Activated CD8-positive, alpha-beta T cell treated with anti-CD3 and anti-CD28 coated beads for 36 hours (primary cell): ENCODE data around the gene LACC1. TPM values are rescaled to one million over a fixed set of nuclear protein-coding genes. Genes with fewer than 3 reads are reported as not detected.

Experiments
- ATAC-seq: fragments of 200-7000 bp; cut with Tn5 transposase; one replicate; pipeline ENCODE4 v1.10.0; 2021; ENCODE audit warnings: mild to moderate bottlenecking, moderate library complexity
- CTCF ChIA-PET: fragments of 350-600 bp; sonication (Branson Sonifier 250); formaldehyde crosslinking; loops from one replicate; lab custom pipeline; 2021; ENCODE audit warnings: antibody characterized with exemption; lab: Charles Lee
- POLR2A ChIA-PET: fragments of 350-600 bp; sonication (Branson Sonifier 250); formaldehyde crosslinking; loops from one replicate; lab custom pipeline; 2021; ENCODE audit warnings: antibody characterized with exemption; lab: Charles Lee
- DNase-seq: peaks from one replicate; pipeline ENCODE4 v3.0.0-alpha.2; 2020
- H3K27ac Mint-ChIP-seq: one replicate; pipeline ENCODE4 v1.8.0; 2021; ENCODE audit warnings: mild to moderate bottlenecking, mixed read lengths
- H3K27me3 Mint-ChIP-seq: one replicate; pipeline ENCODE4 v1.8.0; 2021; ENCODE audit warnings: mixed read lengths
- H3K36me3 Mint-ChIP-seq: one replicate; pipeline ENCODE4 v1.8.0; 2021; ENCODE audit warnings: low read depth, mixed read lengths
- H3K4me1 Mint-ChIP-seq: one replicate; pipeline ENCODE4 v1.8.0; 2021; ENCODE audit warnings: low read depth, mixed read lengths
- H3K4me3 Mint-ChIP-seq: one replicate; pipeline ENCODE4 v1.8.0; 2021; ENCODE audit warnings: mild to moderate bottlenecking, moderate library complexity, mixed read lengths
- H3K9me3 Mint-ChIP-seq: one replicate; pipeline ENCODE4 v1.8.0; 2021; ENCODE audit warnings: mixed read lengths
- CTCF ChIP-seq: fragments of 200-600 bp; IDR thresholded peaks from one replicate; pipeline ENCODE4 v1.8.0; 2022; ENCODE audit warnings: antibody characterized with exemption, mild to moderate bottlenecking
- intact Hi-C: fragments of 100-400 bp; cut with micrococcal nuclease; formaldehyde crosslinking; loops from one replicate; pipeline ENCODE4 v1.10.0; 2022
- total RNA-seq, 2 experiments: library from RNA; stranded (reverse); gene quantifications; one replicate each; pipeline ENCODE4 v1.2.3, GENCODE V29; 2021

LACC1 gene
- total RNA-seq, 2 experiments from 2014 or later = 1.2 TPM

- ATAC-seq (no peak), DNase-seq (no peak)
- ChIA-PET CTCF (interaction anchor here (0.6 to 11.0 kb wide), 5 partner anchors 8 to 558 kb away, joined by 3 to 149 read pairs (median 3); no protein-coding TSS in a partner anchor), POLR2A (no interaction called here)
- Mint-ChIP-seq H3K4me1 (peaks cover 6% of the 10 kb centered on the region), H3K4me3 (no peak overlapping the region), H3K27ac (no peak overlapping the region), H3K9me3 (no peaks in the 10 kb centered on the region), H3K27me3 (peaks cover 15% of the 10 kb centered on the region), H3K36me3 (no peaks in the 10 kb centered on the region)
- intact Hi-C loops = no loop called here
- TF ChIP-seq CTCF = no peak
Measured at GRCh38 chr13:43911278-43911677, 31.6 kb downstream of the LACC1 start.

DNA sequence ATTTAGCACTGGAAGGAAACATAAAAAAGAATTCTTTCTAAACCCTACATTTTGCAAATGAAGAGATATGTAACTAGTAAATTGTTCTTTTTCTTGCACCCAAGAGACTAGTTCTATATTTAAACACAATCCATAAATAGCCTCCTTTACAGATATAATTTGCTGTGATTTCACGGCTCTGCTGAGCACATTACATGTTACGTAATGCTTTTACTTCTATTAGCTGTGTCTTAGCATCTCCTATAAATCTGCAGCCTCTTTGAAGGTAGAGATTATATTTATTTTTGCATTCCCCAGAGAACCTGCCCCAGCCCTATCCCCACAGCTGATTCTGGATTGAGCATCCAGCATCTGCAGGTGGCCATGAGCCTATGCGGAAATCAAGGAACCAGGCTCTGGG lies 32.2 kb downstream of the LACC1 start:
- no peak for DNase-seq
- intact Hi-C loops = no loop called here
- ATAC-seq = no peak
- Mint-ChIP-seq H3K27ac (no peak overlapping the region), H3K9me3 (no peaks in the 10 kb centered on the region), H3K36me3 (no peaks in the 10 kb centered on the region), H3K4me1 (peaks cover 6% of the 10 kb centered on the region), H3K4me3 (no peak overlapping the region), H3K27me3 (peaks cover 11% of the 10 kb centered on the region)
- TF ChIP-seq CTCF = no peak
- CTCF ChIA-PET = interaction anchor here (1.0 to 11.0 kb wide), 4 partner anchors 8 to 558 kb away, joined by 3 to 149 read pairs (median 4); no protein-coding TSS in a partner anchor
- POLR2A ChIA-PET = no interaction called here

GRCh38 chr13:43915451-43915850 lies 35.7 kb downstream of the LACC1 start:
- peaks cover 8% of the 10 kb centered on the region for H3K27me3 Mint-ChIP-seq
- CTCF ChIA-PET = interaction anchor here (0.5 to 1.5 kb wide), 2 partner anchors 10 to 460 kb away, joined by 3 to 9 read pairs; no protein-coding TSS in a partner anchor
- TF ChIP-seq CTCF = no peak
- POLR2A ChIA-PET = no interaction called here
- no peak for ATAC-seq
- H3K4me1 Mint-ChIP-seq = no peaks in the 10 kb centered on the region
- H3K27ac Mint-ChIP-seq = no peak overlapping the region
- H3K9me3 Mint-ChIP-seq = no peaks in the 10 kb centered on the region
- H3K36me3 Mint-ChIP-seq = no peaks in the 10 kb centered on the region
- DNase-seq = no peak
- no peak overlapping the region for H3K4me3 Mint-ChIP-seq
- intact Hi-C loops = no loop called here

GRCh38 chr13:43916828-43917227 lies 37.1 kb downstream of the LACC1 start:
- Mint-ChIP-seq H3K36me3 (no peaks in the 10 kb centered on the region), H3K27me3 (peaks cover 11% of the 10 kb centered on the region), H3K4me1 (no peaks in the 10 kb centered on the region), H3K27ac (no peak overlapping the region), H3K9me3 (no peaks in the 10 kb centered on the region), H3K4me3 (no peak overlapping the region)
- TF ChIP-seq CTCF = no peak
- ChIA-PET POLR2A (no interaction called here), CTCF (interaction anchor here (0.9 kb wide), 1 partner anchor 9 kb away, joined by 3 read pairs; no protein-coding TSS in a partner anchor)
- no peak for ATAC-seq
- intact Hi-C loops = no loop called here
- no peak for DNase-seq

DNA sequence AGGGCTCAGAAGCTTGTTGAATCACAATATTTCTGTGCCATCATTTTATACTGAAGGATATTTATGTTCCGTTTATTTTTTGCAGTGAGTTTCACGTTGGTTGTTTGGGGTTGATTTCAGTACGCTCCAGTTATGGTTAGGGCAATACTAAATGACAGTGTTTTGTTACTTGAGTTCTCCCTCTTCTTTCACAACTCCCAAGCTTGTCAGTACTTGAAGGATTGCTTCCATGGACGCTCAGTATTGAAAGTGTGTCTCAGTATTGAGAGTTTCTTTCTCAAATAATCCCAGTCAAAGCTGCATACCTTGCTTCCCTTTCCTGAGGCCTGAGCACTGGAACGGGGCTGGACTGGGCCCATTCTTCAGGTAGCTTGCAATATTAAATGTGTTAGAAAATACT lies 38.9 kb downstream of the LACC1 start:
- Mint-ChIP-seq H3K36me3 (no peaks in the 10 kb centered on the region), H3K4me1 (no peaks in the 10 kb centered on the region), H3K27ac (no peak overlapping the region), H3K9me3 (no peaks in the 10 kb centered on the region), H3K4me3 (no peak overlapping the region), H3K27me3 (peaks cover 3% of the 10 kb centered on the region)
- ATAC-seq (no peak), DNase-seq (no peak)
- POLR2A ChIA-PET = no interaction called here
- intact Hi-C loops = no loop called here
- CTCF ChIA-PET = interaction anchor here (3.8 kb wide), 1 partner anchor 10 kb away, joined by 13 read pairs; no protein-coding TSS in a partner anchor
- TF ChIP-seq CTCF = no peak
